Neural progenitor cell (in vitro differentiated cells): ENCODE results near the gene INPP5F. TPM values are rescaled to one million over a fixed set of nuclear protein-coding genes. Genes with fewer than 3 reads are reported as not detected.
A peak's percentile ranks its signal among the peaks of the same experiment; 100 is the strongest.
"Not testable (repeated sequence)": the region's sequence is repeated elsewhere in the genome, so short reads cannot be mapped to it uniquely, and the experiment has no call there.

Experiments used
- DNase-seq: peaks from one replicate; pipeline ENCODE4 v3.0.0-alpha.2; 2016; ENCODE audit warnings: low spot score
- H2AFZ ChIP-seq: fragments of 200-600 bp; sonication (generic); replicated peaks from 2 replicates; pipeline ENCODE4 v1.6.1; 2016; ENCODE audit warnings: antibody characterized with exemption
- H3F3A ChIP-seq: fragments of 200-600 bp; sonication (generic); 2 replicates; pipeline ENCODE4 v1.6.1; 2016; ENCODE audit warnings: antibody characterized with exemption, low read depth
- H3K27ac ChIP-seq: fragments of 200-600 bp; sonication (generic); 2 replicates; pipeline ENCODE4 v1.5.1; 2016; ENCODE audit warnings: mild to moderate bottlenecking
- H3K27me3 ChIP-seq: fragments of 200-600 bp; sonication (generic); 2 replicates; pipeline ENCODE4 v1.6.1; 2016; ENCODE audit warnings: mild to moderate bottlenecking, moderate library complexity
- H3K36me3 ChIP-seq: fragments of 200-600 bp; sonication (generic); 2 replicates; pipeline ENCODE4 v1.5.1; 2016
- H3K4me1 ChIP-seq: fragments of 200-600 bp; sonication (generic); 2 replicates; pipeline ENCODE4 v1.6.1; 2016; ENCODE audit warnings: mixed run types
- H3K4me2 ChIP-seq: fragments of 200-600 bp; sonication (generic); 2 replicates; pipeline ENCODE4 v1.6.1; 2016
- H3K4me3 ChIP-seq: fragments of 200-600 bp; sonication (generic); 2 replicates; pipeline ENCODE4 v1.5.1; 2016
- H3K79me2 ChIP-seq: fragments of 200-600 bp; sonication (generic); 2 replicates; pipeline ENCODE4 v1.6.1; 2016; ENCODE audit warnings: low read depth
- H3K9ac ChIP-seq: fragments of 200-600 bp; sonication (generic); 2 replicates; pipeline ENCODE4 v1.6.1; 2016
- H3K9me3 ChIP-seq: fragments of 200-600 bp; sonication (generic); 2 replicates; pipeline ENCODE4 v1.5.1; 2016; ENCODE audit warnings: low read depth
- H4K20me1 ChIP-seq: fragments of 200-600 bp; sonication (generic); 2 replicates; pipeline ENCODE4 v1.6.1; 2016; ENCODE audit warnings: low read depth
- H3K27ac Mint-ChIP-seq: 3 replicates; pipeline ENCODE4 v1.8.0; 2021; ENCODE audit warnings: mixed read lengths
- H3K27me3 Mint-ChIP-seq: 2 replicates; pipeline ENCODE4 v1.8.0; 2022; ENCODE audit warnings: low read depth, mild to moderate bottlenecking, inconsistent platforms, moderate library complexity, mixed read lengths; ENCODE audit not compliant: insufficient read depth
- H3K36me3 Mint-ChIP-seq: 3 replicates; pipeline ENCODE4 v1.8.0; 2021; ENCODE audit warnings: mixed read lengths
- H3K4me1 Mint-ChIP-seq: 3 replicates; pipeline ENCODE4 v1.8.0; 2021; ENCODE audit warnings: mixed read lengths
- H3K4me3 Mint-ChIP-seq: 3 replicates; pipeline ENCODE4 v1.8.0; 2021; ENCODE audit warnings: mild to moderate bottlenecking, moderate library complexity, mixed read lengths
- H3K9me3 Mint-ChIP-seq: 3 replicates; pipeline ENCODE4 v1.8.0; 2020; ENCODE audit warnings: mixed read lengths
- CTCF ChIP-seq: fragments of 200-600 bp; sonication (generic); IDR thresholded peaks from 2 replicates; pipeline ENCODE4 v1.5.1; 2017; ENCODE audit warnings: antibody characterized with exemption, mild to moderate bottlenecking
- EZH2 ChIP-seq: fragments of 200-600 bp; sonication (generic); IDR thresholded peaks from 2 replicates; pipeline ENCODE4 v1.6.1; 2017; ENCODE audit warnings: antibody characterized with exemption, mild to moderate bottlenecking, moderate library complexity
- EZH2phosphoT487 ChIP-seq: fragments of 200-600 bp; sonication (generic); IDR thresholded peaks from 2 replicates; pipeline ENCODE4 v1.6.1; 2017; ENCODE audit warnings: antibody characterized with exemption
- total RNA-seq: library from RNA; depleted of rRNA; stranded (reverse); fragments of >200 nt; gene quantifications from 2 replicates; pipeline ENCODE4 v1.2.3, GENCODE V29; 2015; ENCODE audit warnings: low replicate concordance

The INPP5F gene
- total RNA-seq, 1 donor from 2014 or later: 167 TPM

GRCh38 chr10:119863951-119864565 is 138.2 kb downstream of the INPP5F start:
- Mint-ChIP-seq H3K4me3 (no peak overlapping the region), H3K36me3 (peaks cover 38% of the 10 kb centered on the region), H3K4me1 (peaks cover 14% of the 10 kb centered on the region), H3K27me3 (no peaks in the 10 kb centered on the region), H3K9me3 (peaks cover 31% of the 10 kb centered on the region), H3K27ac (no peak overlapping the region)
- no peaks in the 10 kb centered on the region for H3K4me1 ChIP-seq
- peaks cover 22% of the 10 kb centered on the region for H3F3A ChIP-seq
- peaks cover 12% of the 10 kb centered on the region for H3K36me3 ChIP-seq
- peaks cover 100% of the 10 kb centered on the region for H3K79me2 ChIP-seq
- no peaks in the 10 kb centered on the region for H3K27me3 ChIP-seq
- H3K27ac ChIP-seq: no peak overlapping the region
- no peak overlapping the region for H2AFZ ChIP-seq
- TF ChIP-seq EZH2 (no peak), CTCF (no peak), EZH2phosphoT487 (no peak)
- no peak overlapping the region for H3K4me3 ChIP-seq
- peaks cover 12% of the 10 kb centered on the region for H3K9me3 ChIP-seq
- DNase-seq: no peak
- no peak overlapping the region for H3K4me2 ChIP-seq
- peaks cover 55% of the 10 kb centered on the region for H4K20me1 ChIP-seq
- no peak overlapping the region for H3K9ac ChIP-seq

- no peak overlapping the region for H3K27ac ChIP-seq
- H4K20me1 ChIP-seq: peaks cover 56% of the 10 kb centered on the region
- H3K4me3 ChIP-seq: no peak overlapping the region
Measured at GRCh38 chr10:119865699-119866240, 139.9 kb downstream of the INPP5F start.

GRCh38 chr10:119867317-119867716 is 141.5 kb downstream of the INPP5F start:
- Histone ChIP-seq H3K27ac (no peak overlapping the region), H3K9ac (no peak overlapping the region), H3K4me3 (no peak overlapping the region), H2AFZ (no peak overlapping the region), H3K9me3 (peaks cover 12% of the 10 kb centered on the region), H4K20me1 (peaks cover 53% of the 10 kb centered on the region), H3K79me2 (peaks cover 100% of the 10 kb centered on the region), H3K4me2 (no peak overlapping the region), H3K36me3 (peaks cover 12% of the 10 kb centered on the region), H3K27me3 (no peaks in the 10 kb centered on the region), H3F3A (peaks cover 5% of the 10 kb centered on the region), H3K4me1 (peaks cover 14% of the 10 kb centered on the region)
- TF ChIP-seq EZH2phosphoT487 (no peak), EZH2 (no peak), CTCF (no peak)
- no peak overlapping the region for H3K27ac Mint-ChIP-seq
- peaks cover 35% of the 10 kb centered on the region for H3K36me3 Mint-ChIP-seq
- H3K4me3 Mint-ChIP-seq: no peak overlapping the region
- peaks cover 31% of the 10 kb centered on the region for H3K9me3 Mint-ChIP-seq
- H3K27me3 Mint-ChIP-seq: no peaks in the 10 kb centered on the region
- no peak for DNase-seq
- H3K4me1 Mint-ChIP-seq: peaks cover 24% of the 10 kb centered on the region

More at GRCh38 chr10:119865699-119866240, 139.9 kb downstream of the INPP5F start:
- DNase-seq: no peak
- peaks cover 100% of the 10 kb centered on the region for H3K79me2 ChIP-seq
- peaks cover 11% of the 10 kb centered on the region for H3F3A ChIP-seq
- H3K4me2 ChIP-seq: no peak overlapping the region
- H3K9me3 Mint-ChIP-seq: peaks cover 31% of the 10 kb centered on the region
- H3K4me3 Mint-ChIP-seq: no peak overlapping the region
- H3K36me3 Mint-ChIP-seq: peaks cover 37% of the 10 kb centered on the region
- H3K27ac Mint-ChIP-seq: no peak overlapping the region
- peaks cover 15% of the 10 kb centered on the region for H3K4me1 Mint-ChIP-seq
- TF ChIP-seq CTCF (no peak), EZH2phosphoT487 (no peak), EZH2 (no peak)
- H3K36me3 ChIP-seq: peaks cover 12% of the 10 kb centered on the region
- peaks cover 5% of the 10 kb centered on the region for H3K4me1 ChIP-seq
- no peak overlapping the region for H3K9ac ChIP-seq
- H2AFZ ChIP-seq: no peak overlapping the region
- H3K27me3 ChIP-seq: no peaks in the 10 kb centered on the region
- H3K27me3 Mint-ChIP-seq: no peaks in the 10 kb centered on the region
- peaks cover 12% of the 10 kb centered on the region for H3K9me3 ChIP-seq

GRCh38 chr10:119869398-119869797 is 143.5 kb downstream of the INPP5F start:
- not testable (repeated sequence) for H3K4me3 ChIP-seq, DNase-seq, H2AFZ ChIP-seq, H3K9ac ChIP-seq, H3K36me3 ChIP-seq, H3K4me2 ChIP-seq, H3K9me3 ChIP-seq, H3K27me3 ChIP-seq, H3K27me3 Mint-ChIP-seq, H3K27ac Mint-ChIP-seq, H3K27ac ChIP-seq
- Mint-ChIP-seq H3K9me3 (peaks cover 26% of the 10 kb centered on the region), H3K4me1 (peaks cover 29% of the 10 kb centered on the region), H3K36me3 (peaks cover 29% of the 10 kb centered on the region), H3K4me3 (peak overlapping the region; percentile 37)
- H3K4me1 ChIP-seq: peaks cover 14% of the 10 kb centered on the region
- peaks cover 83% of the 10 kb centered on the region for H3K79me2 ChIP-seq
- H4K20me1 ChIP-seq: peaks cover 46% of the 10 kb centered on the region
- peaks cover 13% of the 10 kb centered on the region for H3F3A ChIP-seq
